HG03432 (cell line): ENCODE results near the gene PRR15L.
A peak's percentile ranks its signal among the peaks of the same experiment; 100 is the strongest.
"Not testable (repeated sequence)": the region's sequence is repeated elsewhere in the genome, so short reads cannot be mapped to it uniquely, and the experiment has no call there.

Experiments used
- ATAC-seq: cut with Tn5 transposase; IDR thresholded peaks from one replicate; pipeline ENCODE4 v1.9.1; 2021; ENCODE audit warnings: mild to moderate bottlenecking, moderate library complexity; ENCODE audit not compliant: unreplicated experiment

PRR15L gene

GRCh38 chr17:47941246-47942095, 16.2 kb downstream of the PRR15L start, which contains the start of gene PNPO:
TSS of gene PNPO (plus strand) at chr17:47941571. CDS start at chr17:47941676, 105 bp downstream.
- ATAC-seq: peak; percentile 88

- ATAC-seq: no peak
These were observed 19.7 kb downstream of the PRR15L start for GRCh38 chr17:47937941-47938340.

GRCh38 chr17:47935961-47936360, 21.7 kb downstream of the PRR15L start:
- no peak for ATAC-seq

- ATAC-seq: not testable (repeated sequence)
These were observed 22.2 kb downstream of the PRR15L start for GRCh38 chr17:47935468-47935867.

GRCh38 chr17:47934856-47935255, 22.8 kb downstream of the PRR15L start:
- ATAC-seq: no peak

GRCh38 chr17:47931848-47932247, 25.8 kb downstream of the PRR15L start:
- no peak for ATAC-seq

GRCh38 chr17:47929218-47930000, 28.3 kb downstream of the PRR15L start:
- ATAC-seq: no peak

- ATAC-seq: no peak
These were observed 29.3 kb downstream of the PRR15L start for GRCh38 chr17:47928415-47928814.

GRCh38 chr17:47927821-47928400, 29.8 kb downstream of the PRR15L start:
- no peak for ATAC-seq

- ATAC-seq: no peak
These were observed 32.0 kb downstream of the PRR15L start for GRCh38 chr17:47925678-47925988.

GRCh38 chr17:47924785-47925677, 32.7 kb downstream of the PRR15L start:
- no peak for ATAC-seq

GRCh38 chr17:47919889-47920288, 37.8 kb downstream of the PRR15L start:
- ATAC-seq: not testable (repeated sequence)

- ATAC-seq: no peak
These were observed 38.7 kb downstream of the PRR15L start for GRCh38 chr17:47918991-47919390.

- no peak for ATAC-seq
These were observed 39.7 kb downstream of the PRR15L start for GRCh38 chr17:47918006-47918405.

GRCh38 chr17:47917581-47917980, 40.1 kb downstream of the PRR15L start:
- ATAC-seq: no peak

GRCh38 chr17:47916489-47917208, 41.0 kb downstream of the PRR15L start:
- no peak for ATAC-seq

GRCh38 chr17:47915776-47916398, 41.8 kb downstream of the PRR15L start:
- ATAC-seq: no peak

- no peak for ATAC-seq
These were observed 43.3 kb downstream of the PRR15L start for GRCh38 chr17:47914306-47914948.

GRCh38 chr17:47913050-47913449, 44.6 kb downstream of the PRR15L start:
- ATAC-seq: no peak
